Chondrocyte (in vitro differentiated cells): Measurements from ENCODE around the gene DTHD1. TPM values are rescaled to one million over a fixed set of nuclear protein-coding genes. Genes with fewer than 3 reads are reported as not detected.

Experiments used
- DNase-seq: peaks from one replicate; pipeline ENCODE4 v3.0.0; 2021; ENCODE audit warnings: mixed read lengths, low spot score
- H3K27ac Mint-ChIP-seq: one replicate; pipeline ENCODE4 v1.8.0; 2021; ENCODE audit warnings: mild to moderate bottlenecking, moderate library complexity, mixed read lengths; ENCODE audit not compliant: unreplicated experiment
- H3K27me3 Mint-ChIP-seq: 2 replicates; pipeline ENCODE4 v1.8.0; 2021; ENCODE audit warnings: low read depth, mixed read lengths
- H3K36me3 Mint-ChIP-seq: 2 replicates; pipeline ENCODE4 v1.8.0; 2021; ENCODE audit warnings: low read depth, mixed read lengths
- H3K4me1 Mint-ChIP-seq: 2 replicates; pipeline ENCODE4 v1.8.0; 2021; ENCODE audit warnings: low read depth, mild to moderate bottlenecking, mixed read lengths
- H3K4me3 Mint-ChIP-seq: one replicate; pipeline ENCODE4 v1.8.0; 2021; ENCODE audit warnings: mild to moderate bottlenecking, moderate library complexity, mixed read lengths; ENCODE audit not compliant: unreplicated experiment
- H3K9me3 Mint-ChIP-seq: 2 replicates; pipeline ENCODE4 v1.8.0; 2021; ENCODE audit warnings: low read depth, mixed read lengths
- CTCF ChIP-seq: fragments of 200-600 bp; sonication (generic); IDR thresholded peaks from 2 replicates; pipeline ENCODE4 v1.5.0; 2021; ENCODE audit warnings: antibody characterized with exemption, mild to moderate bottlenecking, moderate library complexity
- total RNA-seq: library from RNA; stranded (reverse); gene quantifications from 3 replicates; pipeline ENCODE4 v1.2.1, GENCODE V29; 2021

DTHD1 gene
- total RNA-seq, 1 donor from 2014 or later: not detected

GRCh38 chr4:36323816-36324419 is 42.5 kb downstream of the DTHD1 start:
- H3K27me3 Mint-ChIP-seq: no peaks in the 10 kb centered on the region

GRCh38 chr4:36324808-36325207 is 43.4 kb downstream of the DTHD1 start:
- Mint-ChIP-seq H3K27me3 (no peaks in the 10 kb centered on the region), H3K4me1 (peaks cover 17% of the 10 kb centered on the region), H3K36me3 (no peaks in the 10 kb centered on the region), H3K9me3 (no peaks in the 10 kb centered on the region), H3K27ac (no peak overlapping the region), H3K4me3 (no peak overlapping the region)
- TF ChIP-seq CTCF: no peak
- DNase-seq: no peak

More at GRCh38 chr4:36323816-36324419, 42.5 kb downstream of the DTHD1 start:
- Mint-ChIP-seq H3K4me1 (peaks cover 17% of the 10 kb centered on the region), H3K4me3 (no peak overlapping the region), H3K27ac (no peak overlapping the region), H3K9me3 (no peaks in the 10 kb centered on the region), H3K36me3 (no peaks in the 10 kb centered on the region)
- no peak for DNase-seq
- no peak for TF ChIP-seq CTCF

DNA sequence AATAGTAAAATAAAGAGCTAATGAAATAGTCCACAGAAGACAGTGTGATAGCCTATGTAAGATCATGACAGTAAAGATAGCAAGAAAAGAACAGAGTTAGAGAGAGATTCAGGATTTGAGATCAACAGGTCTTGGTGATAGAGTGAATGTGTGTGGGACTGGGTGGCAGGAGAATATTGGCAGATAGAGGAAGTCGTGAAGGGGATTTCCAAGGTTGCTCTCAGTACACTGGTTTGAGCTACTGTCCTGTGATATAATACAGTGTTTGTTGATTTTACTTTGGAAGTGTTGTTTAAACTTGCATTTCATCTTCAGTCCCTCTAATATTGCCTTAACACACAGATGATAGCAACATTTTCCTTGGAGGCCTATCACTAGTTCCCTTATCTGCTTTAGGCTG is 44.1 kb downstream of the DTHD1 start:
- Mint-ChIP-seq H3K9me3 (no peaks in the 10 kb centered on the region), H3K36me3 (no peaks in the 10 kb centered on the region), H3K27ac (no peak overlapping the region), H3K27me3 (no peaks in the 10 kb centered on the region), H3K4me3 (no peak overlapping the region), H3K4me1 (peaks cover 12% of the 10 kb centered on the region)
- no peak for TF ChIP-seq CTCF
- DNase-seq: no peak

GRCh38 chr4:36325926-36326325 is 44.5 kb downstream of the DTHD1 start:
- H3K36me3 Mint-ChIP-seq: no peaks in the 10 kb centered on the region
- DNase-seq: no peak

DNA sequence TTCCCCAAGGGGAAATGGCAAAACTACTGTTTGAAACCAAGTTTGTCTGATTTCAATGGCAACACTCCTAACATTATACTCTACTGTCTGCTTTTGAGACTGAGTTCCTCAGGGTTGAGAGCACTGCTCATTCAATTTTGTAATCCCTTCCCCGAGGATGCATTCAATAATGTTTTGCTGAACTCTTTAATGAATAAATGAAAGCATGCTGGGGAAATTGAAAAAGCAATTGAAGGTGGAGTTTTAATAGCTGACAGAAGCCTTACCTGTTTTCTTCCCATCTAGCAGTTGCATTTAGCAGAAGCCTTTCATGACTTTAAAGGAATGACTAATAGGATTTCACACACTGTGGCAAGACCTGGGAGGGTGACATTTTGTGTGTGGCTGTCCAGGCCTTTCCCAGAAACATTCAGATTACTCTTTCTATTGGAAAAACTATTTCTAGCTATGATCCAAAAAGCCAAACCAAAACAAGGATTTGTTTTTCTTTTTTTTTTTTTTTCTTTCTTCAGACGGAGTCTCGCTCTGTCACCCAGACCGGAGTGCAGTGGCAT is 45.1 kb downstream of the DTHD1 start:
- H3K4me1 Mint-ChIP-seq: peaks cover 4% of the 10 kb centered on the region
- H3K4me3 Mint-ChIP-seq: no peak overlapping the region
- TF ChIP-seq CTCF: no peak
- DNase-seq: no peak
- H3K9me3 Mint-ChIP-seq: no peaks in the 10 kb centered on the region
- H3K36me3 Mint-ChIP-seq: no peaks in the 10 kb centered on the region
- no peaks in the 10 kb centered on the region for H3K27me3 Mint-ChIP-seq
- H3K27ac Mint-ChIP-seq: no peak overlapping the region

More at GRCh38 chr4:36325926-36326325, 44.5 kb downstream of the DTHD1 start:
- Mint-ChIP-seq H3K27me3 (no peaks in the 10 kb centered on the region), H3K4me3 (no peak overlapping the region), H3K27ac (no peak overlapping the region), H3K4me1 (peaks cover 7% of the 10 kb centered on the region), H3K9me3 (no peaks in the 10 kb centered on the region)
- no peak for TF ChIP-seq CTCF
